ENCODE measurements around the gene KIAA0825.

Gene KIAA0825

DNA sequence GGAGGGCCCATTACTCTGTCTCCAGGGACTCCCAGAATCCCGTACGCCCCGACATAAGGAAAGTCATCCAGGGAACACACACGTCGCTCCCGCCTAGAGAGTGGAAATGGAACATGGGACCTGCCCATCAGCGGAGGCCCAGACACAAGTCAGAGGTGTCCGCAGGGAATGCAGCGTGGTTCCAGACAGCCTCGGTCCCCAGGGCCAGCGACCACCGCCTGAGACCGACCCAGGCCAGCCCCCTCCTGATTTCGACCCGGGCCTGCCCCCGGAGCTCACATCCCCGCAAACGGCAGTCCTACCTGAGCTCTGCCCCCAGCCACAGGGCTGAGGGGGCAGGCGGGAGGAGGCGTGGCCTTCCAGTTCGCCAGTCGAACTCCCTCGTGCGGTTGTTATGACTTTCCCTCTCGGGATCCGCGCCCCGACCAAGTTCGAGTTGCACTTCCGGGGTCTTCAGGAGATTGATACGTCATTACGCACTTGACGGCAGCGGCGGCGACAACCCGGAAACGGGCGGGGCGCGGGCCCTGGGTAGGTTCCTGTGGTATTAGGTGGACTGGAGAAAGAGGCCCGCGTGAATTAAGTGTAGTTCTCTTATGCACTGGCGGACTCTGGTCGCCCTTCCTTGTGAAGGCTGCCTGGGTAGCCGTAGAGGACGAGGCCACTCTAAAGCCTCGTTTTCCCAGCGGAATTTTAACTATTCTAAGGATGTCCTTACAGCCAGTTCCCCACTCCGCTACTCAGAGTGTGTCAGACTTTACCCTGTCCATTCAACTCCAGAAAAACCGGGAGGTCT lies 507.0 kb downstream of the KIAA0825 start:
- peak overlapping the region; percentile 83 to 98 (median 97) for H3K9ac ChIP-seq (ENCODE audit: low read length in 5 of 5)
- H3K36me3 ChIP-seq (ENCODE audit: control insufficient read depth in 5 of 5, insufficient read depth in 5 of 5, low read length in 5 of 5) = peaks cover 0 to under 1% (median 0%) of the 10 kb centered on the region in 5 donors
- H3K27me3 ChIP-seq (ENCODE audit: control insufficient read depth in 5 of 5, insufficient read depth in 4 of 5, low read length in 5 of 5) = no peaks in the 10 kb centered on the region
- peaks cover 0 to 15% (median 10%) of the 10 kb centered on the region in 5 donors for H3K4me1 ChIP-seq (ENCODE audit: control insufficient read depth in 5 of 5, insufficient read depth in 5 of 5, low read length in 5 of 5)
- peaks cover 0 to under 1% (median 0%) of the 10 kb centered on the region in 5 donors for H3K9me3 ChIP-seq (ENCODE audit: control insufficient read depth in 5 of 5, low read length in 5 of 5)
- peak overlapping the region; percentile 89 for H3K27ac ChIP-seq (ENCODE audit: low read depth, low read length)
- peak overlapping the region; percentile 94 to 99 (median 96) for H3K4me3 ChIP-seq (ENCODE audit: low read depth in 1 of 5, low read length in 5 of 5)

DNA sequence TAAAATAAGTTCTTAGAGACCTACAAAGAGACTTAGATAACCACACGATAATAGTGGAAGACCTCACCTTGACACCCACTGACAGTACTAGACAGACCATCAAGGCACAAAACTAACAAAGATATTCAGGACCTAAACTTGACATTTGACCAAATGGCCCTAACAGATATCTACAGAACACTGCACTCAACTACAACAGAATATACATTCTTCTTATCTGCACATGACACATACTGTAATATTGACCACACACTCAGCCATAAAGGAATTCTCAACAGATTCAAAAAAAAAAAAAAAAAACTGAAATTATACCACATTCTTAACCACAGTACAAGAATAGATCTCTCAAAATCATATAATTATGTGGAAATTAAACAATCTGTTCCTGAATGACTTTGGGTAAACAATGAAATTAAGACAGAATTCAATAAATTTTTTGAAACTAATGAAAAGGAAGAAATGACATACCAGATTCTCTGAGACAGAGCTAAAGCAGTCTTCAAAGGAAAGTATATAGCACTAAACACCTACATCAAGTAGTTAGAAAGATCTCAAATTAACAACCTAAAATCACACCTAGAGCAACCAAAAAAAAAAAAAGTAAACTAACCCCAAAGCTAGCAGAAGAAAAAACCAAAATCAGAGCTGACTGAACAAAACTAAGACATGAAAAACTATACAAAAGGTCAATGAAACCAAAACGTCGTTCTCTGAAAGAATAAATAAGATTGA lies 514.7 kb downstream of the KIAA0825 start:
- no peak overlapping the region for H3K9ac ChIP-seq (ENCODE audit: low read length in 5 of 5)
- no peaks in the 10 kb centered on the region for H3K27me3 ChIP-seq (ENCODE audit: control insufficient read depth in 5 of 5, insufficient read depth in 4 of 5, low read length in 5 of 5)
- H3K9me3 ChIP-seq (ENCODE audit: control insufficient read depth in 5 of 5, low read length in 5 of 5) = peaks cover 0 to 20% (median 8%) of the 10 kb centered on the region in 5 donors
- H3K4me1 ChIP-seq (ENCODE audit: control insufficient read depth in 5 of 5, insufficient read depth in 5 of 5, low read length in 5 of 5) = peaks cover 0 to 14% (median 5%) of the 10 kb centered on the region in 5 donors
- H3K4me3 ChIP-seq (ENCODE audit: low read depth in 1 of 5, low read length in 5 of 5) = no peak overlapping the region
- peaks cover 0 to 5% (median 0%) of the 10 kb centered on the region in 5 donors for H3K36me3 ChIP-seq (ENCODE audit: control insufficient read depth in 5 of 5, insufficient read depth in 5 of 5, low read length in 5 of 5)
- no peak overlapping the region for H3K27ac ChIP-seq (ENCODE audit: low read depth, low read length)
